AG04449 (cell line): ENCODE results near the gene SNX6.
"Not testable (repeated sequence)": the region's sequence is repeated elsewhere in the genome, so short reads cannot be mapped to it uniquely, and the experiment has no call there.

Source experiments
- CTCF ChIA-PET: fragments of 350-600 bp; formaldehyde crosslinking; extraction: SDS; loops from one replicate; lab custom pipeline; 2021; ENCODE audit warnings: antibody characterized with exemption; lab: Yijun Ruan, JAX
- POLR2A ChIA-PET: fragments of 400-600, 350-600 bp; formaldehyde crosslinking; extraction: SDS; loops from one replicate; lab custom pipeline; 2020; ENCODE audit warnings: antibody characterized with exemption, inconsistent platforms; lab: Yijun Ruan, JAX
- DNase-seq: peaks from one replicate; pipeline ENCODE4 v3.0.0-alpha.2; 2010; ENCODE audit warnings: low read depth, low spot score
- H3K4me3 ChIP-seq: 2 replicates; pipeline ENCODE4 v1.5.1; 2011; ENCODE audit warnings: low read depth, mild to moderate bottlenecking, control low read depth, low read length
- TF ChIP-seq, protein P1 (sequence below): IDR thresholded peaks from one replicate; pipeline ENCODE4 v1.5.1; 2011; ENCODE audit warnings: mild to moderate bottlenecking, moderate library complexity, low read length, control low read depth, inconsistent platforms; ENCODE audit not compliant: insufficient read depth; ENCODE audit errors: missing control alignments

Gene SNX6

DNA sequence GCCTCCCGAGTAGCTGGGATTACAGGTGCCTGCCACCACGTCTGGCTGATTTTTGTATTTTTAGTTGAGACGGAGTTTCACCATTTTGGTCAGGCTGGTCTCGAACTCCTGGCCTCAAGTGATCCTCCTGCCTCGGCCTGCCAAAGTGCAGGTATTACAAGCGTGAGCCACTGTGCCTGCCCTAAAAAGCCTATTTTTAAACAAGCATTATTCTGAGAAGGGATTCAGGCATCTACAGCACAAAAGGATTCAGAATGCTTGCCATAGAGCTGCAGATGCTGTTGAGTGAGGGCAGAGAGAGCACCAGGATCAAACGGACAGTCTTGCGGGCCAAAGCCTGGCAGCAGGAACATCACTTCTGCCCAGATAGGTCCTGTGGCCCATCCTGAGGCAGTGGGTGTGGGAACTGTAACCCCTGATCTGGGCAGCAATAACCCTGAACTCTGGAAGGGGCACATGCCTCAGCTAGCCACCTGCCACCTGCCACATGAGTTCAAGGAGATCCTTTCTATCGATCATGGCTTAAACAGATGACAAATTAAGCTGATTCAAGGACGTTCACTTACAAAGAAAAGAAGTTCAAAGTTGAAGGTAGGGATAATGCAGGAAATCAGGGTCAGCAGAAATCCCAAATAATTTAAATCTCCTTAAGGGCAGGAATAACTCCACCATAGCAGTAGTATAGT, 16.8 kb upstream of the SNX6 start:
- TF ChIP-seq, protein P1, sequence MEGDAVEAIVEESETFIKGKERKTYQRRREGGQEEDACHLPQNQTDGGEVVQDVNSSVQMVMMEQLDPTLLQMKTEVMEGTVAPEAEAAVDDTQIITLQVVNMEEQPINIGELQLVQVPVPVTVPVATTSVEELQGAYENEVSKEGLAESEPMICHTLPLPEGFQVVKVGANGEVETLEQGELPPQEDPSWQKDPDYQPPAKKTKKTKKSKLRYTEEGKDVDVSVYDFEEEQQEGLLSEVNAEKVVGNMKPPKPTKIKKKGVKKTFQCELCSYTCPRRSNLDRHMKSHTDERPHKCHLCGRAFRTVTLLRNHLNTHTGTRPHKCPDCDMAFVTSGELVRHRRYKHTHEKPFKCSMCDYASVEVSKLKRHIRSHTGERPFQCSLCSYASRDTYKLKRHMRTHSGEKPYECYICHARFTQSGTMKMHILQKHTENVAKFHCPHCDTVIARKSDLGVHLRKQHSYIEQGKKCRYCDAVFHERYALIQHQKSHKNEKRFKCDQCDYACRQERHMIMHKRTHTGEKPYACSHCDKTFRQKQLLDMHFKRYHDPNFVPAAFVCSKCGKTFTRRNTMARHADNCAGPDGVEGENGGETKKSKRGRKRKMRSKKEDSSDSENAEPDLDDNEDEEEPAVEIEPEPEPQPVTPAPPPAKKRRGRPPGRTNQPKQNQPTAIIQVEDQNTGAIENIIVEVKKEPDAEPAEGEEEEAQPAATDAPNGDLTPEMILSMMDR = no peak
- ChIA-PET POLR2A (no interaction called here), CTCF (no interaction called here)
- no peak for DNase-seq
- H3K4me3 ChIP-seq = no peak overlapping the region

DNA sequence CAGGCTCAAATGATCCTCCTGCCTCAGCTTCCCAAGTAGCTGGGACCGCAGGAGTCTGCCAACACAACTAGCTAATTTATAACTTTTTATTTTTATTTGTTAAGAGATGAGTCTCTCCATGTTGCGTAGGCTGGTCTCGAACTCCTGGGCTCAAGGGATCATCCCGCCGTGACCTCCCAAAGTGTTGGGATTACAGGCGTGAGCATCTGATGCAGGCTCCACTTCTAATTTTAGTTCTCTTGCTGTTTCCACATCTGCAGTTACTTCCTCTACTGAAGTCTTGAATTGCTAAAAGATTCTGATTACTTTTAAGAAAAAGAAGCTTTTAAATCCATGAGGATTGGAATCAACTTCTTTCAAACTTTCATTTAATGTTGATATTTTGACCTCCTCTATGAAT, 13.4 kb upstream of the SNX6 start:
- no peak for DNase-seq
- no peak overlapping the region for H3K4me3 ChIP-seq
- CTCF ChIA-PET = interaction anchor here (0.6 to 1.0 kb wide), 2 partner anchors 13 to 192 kb away, joined by 3 to 4 read pairs; no protein-coding TSS in a partner anchor
- TF ChIP-seq, protein P1 = no peak
- POLR2A ChIA-PET = no interaction called here

DNA sequence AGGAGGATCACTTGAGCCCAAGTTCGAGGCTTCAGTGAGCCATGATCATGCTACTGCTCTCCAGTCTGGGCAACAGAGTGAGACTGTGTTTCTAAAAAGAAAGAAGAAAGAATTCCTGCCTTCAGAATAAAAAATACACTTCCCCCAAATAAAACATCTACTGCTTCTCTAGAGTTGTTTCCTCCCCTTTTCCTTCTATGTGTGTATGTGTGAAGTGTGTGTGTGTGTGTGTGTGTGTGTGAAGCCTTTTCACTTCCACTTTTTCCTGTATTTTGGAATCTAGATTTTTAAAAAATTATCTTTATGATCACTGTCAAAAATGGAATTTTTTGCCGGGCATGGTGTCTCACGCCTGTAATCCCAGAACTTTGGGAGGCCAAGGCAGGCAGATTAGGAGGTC, 12.6 kb upstream of the SNX6 start:
- no peak overlapping the region for H3K4me3 ChIP-seq
- ChIA-PET POLR2A (no interaction called here), CTCF (interaction anchor here (0.6 kb wide), 1 partner anchor 191 kb away, joined by 3 read pairs; no protein-coding TSS in a partner anchor)
- TF ChIP-seq, protein P1 = no peak
- no peak for DNase-seq

DNA sequence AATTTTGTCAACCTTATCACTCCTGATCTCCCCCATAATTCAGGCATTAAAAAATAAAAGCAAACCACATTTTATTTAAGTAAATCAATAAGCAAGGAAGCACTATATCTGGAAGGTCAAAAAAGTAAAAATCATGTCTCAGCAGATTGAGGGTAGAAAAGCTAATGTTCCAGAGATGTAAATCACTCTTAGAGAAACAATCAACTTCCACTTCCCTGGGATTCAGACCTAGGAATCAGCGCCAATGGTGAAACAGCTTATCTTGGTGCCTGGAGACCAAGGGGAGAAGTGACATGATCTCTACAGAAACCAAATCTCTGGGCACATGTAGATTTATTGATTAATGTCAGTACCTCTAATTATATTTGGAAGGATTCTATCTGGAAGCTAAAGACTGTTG, 10.9 kb upstream of the SNX6 start:
- TF ChIP-seq, protein P1 = no peak
- no peak for DNase-seq
- H3K4me3 ChIP-seq = no peak overlapping the region
- ChIA-PET POLR2A (no interaction called here), CTCF (interaction anchor here (1.0 to 1.1 kb wide), 2 partner anchors 8 to 10 kb away, joined by 6 read pairs; no protein-coding TSS in a partner anchor)

DNA sequence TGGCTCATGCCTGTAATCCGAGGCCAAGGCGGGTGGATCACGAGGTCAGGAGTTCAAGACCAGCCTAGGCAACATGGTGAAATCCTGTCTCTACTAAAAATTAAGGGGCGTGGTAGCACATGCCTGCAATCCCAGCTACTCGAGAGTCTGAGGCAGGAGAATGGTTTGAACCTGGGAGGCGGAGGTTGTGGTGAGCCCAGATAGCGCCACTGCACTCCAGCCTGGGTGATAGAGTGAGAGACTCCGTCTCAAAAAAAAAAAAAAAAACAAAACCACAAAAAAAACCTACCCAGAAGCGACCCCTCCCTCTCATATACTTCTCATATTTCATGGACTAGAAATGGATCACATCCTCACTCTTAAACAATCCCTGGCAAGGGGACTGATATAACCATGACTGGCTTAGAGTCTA, 4.4 kb upstream of the SNX6 start:
- CTCF ChIA-PET, DNase-seq, POLR2A ChIA-PET, H3K4me3 ChIP-seq: not testable (repeated sequence)

DNA sequence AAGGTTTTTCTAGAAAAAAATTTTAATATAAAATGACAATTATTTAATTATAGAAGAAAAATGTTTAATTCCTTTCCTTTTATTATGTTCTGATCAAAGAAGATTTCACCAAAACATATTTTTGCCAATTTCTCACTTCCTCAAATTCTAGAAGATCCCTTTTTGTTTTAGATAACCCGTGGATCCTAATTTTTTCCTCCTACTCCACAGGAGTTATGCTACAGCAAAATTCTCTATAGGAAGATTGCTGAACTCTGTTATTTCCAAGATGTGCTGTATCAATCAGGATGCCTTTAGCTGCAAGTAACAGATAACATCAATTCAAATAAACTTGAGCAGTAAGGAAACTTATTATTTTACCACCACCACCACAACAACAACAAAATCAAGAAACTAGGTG, 3.8 kb upstream of the SNX6 start:
- CTCF ChIA-PET = no interaction called here
- H3K4me3 ChIP-seq = no peak overlapping the region
- POLR2A ChIA-PET = no interaction called here
- TF ChIP-seq, protein P1 = no peak
- no peak for DNase-seq
